ENCODE measurements around the gene TNN.

TNN gene

DNA sequence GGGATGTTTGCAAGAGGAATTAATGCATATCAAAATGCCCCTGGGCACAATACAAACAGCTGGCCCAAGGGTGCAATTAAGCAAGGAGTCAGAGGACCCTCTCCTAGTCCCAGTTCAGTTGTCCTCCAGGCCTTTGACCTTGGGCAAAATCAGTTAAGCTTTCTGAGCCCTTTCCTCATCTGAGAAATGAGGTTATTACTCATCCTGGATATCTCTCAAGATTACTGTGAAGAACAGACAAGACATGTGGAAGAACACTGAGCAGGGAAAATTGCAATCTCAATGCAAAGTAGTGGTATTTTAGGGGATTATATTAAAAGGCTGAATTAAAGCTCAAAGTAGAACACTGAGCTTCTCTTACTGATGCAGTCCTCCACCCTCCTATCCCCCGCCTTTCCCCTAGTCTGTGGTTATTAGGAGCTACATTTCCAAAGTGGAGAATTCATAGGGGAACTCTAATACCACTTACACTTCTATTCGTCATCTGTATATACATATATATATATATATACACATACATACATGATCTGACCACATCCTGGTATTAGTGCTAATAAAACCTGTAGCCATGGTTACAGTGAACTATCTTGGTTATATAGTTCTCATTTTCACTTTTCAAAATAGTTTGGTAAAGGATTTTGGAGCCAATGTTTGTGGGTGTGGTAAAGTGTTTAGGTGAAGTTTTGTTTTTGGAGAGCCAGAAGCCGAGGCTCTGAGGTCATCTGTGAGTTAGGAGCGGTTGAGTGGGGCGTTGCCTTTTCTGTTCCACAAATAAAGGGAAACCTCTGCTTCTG is 106.9 kb downstream of the TNN start:
- DNase-seq (ENCODE audit: low read depth): no peak

DNA sequence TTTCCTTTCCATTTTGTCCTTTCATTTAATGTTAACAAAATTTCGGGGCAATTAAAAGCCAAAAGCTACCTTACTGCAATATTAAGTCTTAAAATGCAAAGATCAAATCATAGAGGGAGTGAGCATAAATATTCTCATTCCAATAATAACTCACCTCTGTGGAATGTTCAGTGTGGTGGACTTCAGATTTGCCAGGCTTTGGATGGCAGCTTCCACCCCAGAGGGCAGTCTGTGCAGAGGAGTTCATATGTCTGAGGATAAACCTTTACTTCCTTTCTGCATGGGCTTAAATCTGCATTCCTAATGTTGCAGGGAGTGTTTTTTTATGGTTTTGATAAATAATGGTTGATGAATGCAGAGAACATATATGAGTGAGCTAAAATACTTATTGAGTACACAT is 108.6 kb downstream of the TNN start:
- DNase-seq (ENCODE audit: low read depth): no peak

DNA sequence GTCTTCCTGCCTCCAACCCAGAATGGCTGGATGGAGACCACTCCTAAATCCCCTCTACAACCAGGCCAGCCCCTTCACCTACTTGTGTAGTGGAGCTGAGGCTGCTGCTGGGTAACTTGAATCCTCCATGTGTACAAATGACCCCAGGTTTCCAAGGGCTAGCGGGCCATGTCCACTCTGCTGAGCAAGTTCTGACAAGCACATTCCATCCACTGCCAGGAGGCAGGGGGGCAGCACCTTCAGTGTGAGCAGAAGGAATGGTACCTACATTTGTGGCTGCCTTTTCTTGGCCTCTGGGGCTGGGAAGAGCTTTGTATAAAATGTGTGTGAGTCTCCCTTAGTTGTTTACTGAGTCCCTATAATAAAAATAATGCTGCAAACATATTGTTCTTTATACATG is 110.4 kb downstream of the TNN start:
- DNase-seq (ENCODE audit: low read depth): no peak

DNA sequence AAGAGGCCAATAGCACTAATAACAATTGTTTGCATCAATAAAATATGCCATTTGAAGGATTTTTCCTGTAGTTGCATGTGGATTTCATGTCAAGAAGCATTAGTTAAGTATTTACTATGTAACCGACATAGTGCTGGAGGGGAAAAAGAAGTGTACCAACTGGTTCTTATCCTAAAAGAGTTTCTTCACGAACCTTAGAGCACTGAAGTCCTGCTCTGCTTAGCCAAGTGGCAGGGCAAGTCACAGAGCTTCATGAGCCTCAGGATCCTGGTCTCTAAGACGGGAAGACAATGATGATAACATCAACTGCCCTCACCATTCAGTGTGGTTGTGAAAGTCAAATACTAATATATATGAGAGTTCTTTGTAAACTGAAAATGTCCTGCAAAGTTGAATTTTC is 110.8 kb downstream of the TNN start:
- no peak for DNase-seq (ENCODE audit: low read depth)

DNA sequence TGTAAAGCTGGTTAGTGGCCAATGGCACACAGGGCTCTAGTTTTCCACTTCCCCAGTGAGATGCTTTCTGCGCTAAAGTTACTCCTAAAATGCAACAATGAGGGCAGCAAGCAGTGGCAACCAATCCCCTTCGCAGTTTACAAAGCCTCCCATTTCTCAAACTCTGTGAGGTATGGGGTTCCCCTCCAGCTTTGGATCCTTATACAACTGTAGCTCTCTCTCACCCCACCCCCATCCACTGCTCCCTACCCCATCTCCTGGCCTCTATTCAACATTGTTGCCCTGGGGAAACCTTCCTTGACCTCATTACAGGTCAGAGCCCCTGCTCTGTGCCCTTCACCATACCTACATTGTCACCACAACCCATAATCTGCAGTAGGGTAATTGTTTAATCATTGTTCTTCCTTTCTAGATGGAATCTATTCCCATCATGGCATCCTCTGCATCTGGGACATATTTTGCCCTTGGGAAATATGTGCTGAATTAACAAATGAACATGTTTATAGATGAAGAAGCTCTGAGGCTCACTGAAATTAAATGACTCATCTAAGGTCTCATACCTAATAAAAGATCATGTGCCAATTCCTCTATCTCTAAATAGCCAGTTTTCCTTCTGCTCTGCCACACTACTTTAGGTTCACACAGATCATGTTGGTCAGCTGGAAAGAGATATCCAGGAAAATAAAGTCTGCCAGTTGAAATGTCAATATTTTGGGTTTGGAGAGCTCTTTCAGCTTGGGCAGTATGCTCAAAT is 112.4 kb downstream of the TNN start:
- no peak for DNase-seq (ENCODE audit: low read depth)

DNA sequence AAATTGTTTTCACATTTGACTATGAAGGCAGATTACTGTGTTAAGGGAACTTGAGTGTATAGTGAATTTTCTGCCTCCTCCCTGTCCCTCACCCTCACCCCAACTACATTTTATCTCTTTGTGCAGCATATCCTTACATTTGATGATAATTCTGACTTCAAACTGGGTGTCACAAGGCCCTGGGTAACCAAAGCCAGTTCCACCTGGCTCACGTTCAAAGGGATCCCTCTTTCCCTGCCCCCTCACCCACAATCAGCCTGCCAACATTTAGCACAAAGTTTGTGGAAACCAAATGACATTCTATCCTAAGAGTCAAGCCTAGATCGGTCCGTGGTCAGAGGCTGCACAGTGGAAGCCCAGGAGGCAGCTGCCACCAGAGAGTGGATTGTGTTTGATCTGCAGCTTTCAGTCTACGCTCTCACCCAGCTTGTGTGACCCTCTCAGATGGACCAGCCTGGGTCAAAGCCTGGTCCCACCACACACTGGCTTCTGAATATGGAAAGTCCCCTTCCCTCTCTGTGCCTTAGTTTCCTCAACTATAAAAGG is 114.6 kb downstream of the TNN start:
- no peak for DNase-seq (ENCODE audit: low read depth)

DNA sequence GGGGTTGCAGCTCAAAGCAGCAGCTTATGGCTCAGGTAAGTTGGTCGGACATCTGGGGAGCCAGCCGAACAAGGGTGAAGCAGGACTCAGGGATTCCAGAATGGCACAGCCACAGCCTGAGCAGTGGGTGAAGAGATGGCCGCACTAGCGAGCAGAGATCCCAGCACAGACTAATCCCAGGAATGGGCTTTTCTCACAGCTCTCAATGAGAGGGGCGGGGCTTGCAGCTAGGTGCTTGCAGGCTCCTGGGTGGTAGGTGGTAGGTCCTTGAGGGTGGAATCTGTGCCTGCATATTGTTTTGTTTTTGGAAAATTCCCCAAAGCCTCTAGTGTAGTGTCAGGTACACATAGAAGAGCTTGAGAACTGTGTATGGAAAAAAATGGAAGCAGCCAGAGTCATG is 116.0 kb downstream of the TNN start:
- no peak for DNase-seq (ENCODE audit: low read depth)

DNA sequence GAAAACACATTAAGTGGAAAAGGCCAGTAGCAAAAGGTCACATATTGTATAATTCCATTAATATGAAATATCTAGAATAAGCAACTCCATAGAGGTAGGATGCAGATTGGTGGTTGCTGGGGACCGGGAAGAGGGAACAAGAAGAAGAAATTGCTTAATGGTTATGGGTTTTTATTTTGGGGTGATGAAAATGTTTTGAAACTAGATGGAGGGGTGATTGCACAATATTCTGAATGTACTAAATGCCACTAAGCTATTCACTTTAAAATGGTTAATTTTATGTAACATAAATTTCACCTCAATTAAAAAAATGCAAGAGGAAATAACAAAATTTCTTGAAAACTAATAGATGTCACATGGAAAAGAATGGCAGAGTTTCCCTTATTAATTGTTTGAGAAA is 118.3 kb downstream of the TNN start:
- no peak for DNase-seq (ENCODE audit: low read depth)

DNA sequence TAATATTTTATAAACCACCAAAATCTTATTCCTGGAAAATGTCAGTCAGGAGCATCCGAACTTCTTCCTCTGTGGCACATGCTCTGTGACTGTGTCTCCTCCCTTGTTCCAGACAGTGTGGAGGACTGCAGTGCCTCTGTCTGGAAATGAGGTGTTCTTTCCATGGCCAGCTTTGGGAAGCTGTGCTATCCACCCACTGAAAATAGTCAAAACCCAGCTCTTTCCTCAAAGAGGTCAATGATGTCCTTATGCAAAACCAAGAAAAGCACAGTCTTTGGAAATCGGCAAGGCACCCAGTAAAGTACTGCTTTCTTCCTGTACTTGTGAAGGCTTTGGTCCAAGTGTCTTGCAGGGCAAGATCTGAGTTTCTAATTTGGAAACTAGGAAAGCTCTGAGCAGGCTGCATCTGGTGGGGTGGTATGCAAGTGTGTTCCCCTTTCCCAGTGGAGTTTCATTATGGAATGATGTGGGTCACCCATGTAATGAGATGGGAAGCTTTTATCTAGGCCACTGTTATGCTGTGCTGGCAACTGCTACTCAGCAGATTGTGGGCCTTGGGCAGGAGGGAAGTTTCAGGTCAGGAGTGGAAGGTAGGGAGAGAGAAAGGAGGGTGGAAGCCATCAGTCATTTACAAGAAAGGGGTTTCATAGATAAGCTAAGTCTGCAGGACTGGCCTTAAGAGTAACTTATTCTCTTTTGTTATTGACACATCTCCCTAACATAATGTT is 119.0 kb downstream of the TNN start:
- no peak for DNase-seq (ENCODE audit: low read depth)

DNA sequence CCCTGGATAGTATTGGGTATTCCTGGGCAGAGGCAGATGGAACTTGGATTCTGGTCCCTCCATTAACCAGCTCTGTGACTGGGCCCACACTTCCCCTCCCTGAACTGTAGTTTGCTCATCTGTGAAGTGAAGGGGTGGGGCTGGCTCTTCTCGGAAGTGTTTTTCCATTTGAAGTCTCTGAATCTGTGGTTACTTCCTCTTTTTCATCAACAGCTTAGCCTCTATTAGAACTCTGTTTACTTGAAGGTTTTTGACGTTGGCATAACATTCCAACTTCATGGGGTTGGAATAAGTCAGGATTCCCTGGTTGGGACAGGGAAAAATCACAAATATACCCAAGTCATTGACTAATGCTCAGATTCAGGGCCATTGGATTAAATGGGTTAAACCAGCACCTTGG is 121.3 kb downstream of the TNN start:
- no peak for DNase-seq (ENCODE audit: low read depth)

DNA sequence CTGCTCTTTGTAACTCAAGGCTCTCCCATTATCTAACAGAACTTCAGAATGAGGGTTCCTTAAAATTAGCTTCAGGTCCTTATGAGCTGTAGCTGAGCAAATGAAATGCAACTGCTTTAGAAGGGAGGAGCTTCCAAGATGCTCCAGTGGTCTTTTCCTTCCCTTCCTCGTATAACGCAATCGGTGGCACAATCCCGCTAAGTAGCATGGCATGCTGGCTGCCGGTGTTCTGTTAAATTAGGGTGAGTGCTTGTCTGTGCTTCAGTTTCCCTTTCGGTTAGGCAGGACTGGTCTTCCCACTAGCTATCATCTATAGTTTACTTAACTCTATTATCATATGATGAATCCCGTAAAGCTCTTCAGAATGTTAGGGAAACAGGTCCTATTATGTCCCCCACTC is 124.0 kb downstream of the TNN start:
- no peak for DNase-seq (ENCODE audit: low read depth)

DNA sequence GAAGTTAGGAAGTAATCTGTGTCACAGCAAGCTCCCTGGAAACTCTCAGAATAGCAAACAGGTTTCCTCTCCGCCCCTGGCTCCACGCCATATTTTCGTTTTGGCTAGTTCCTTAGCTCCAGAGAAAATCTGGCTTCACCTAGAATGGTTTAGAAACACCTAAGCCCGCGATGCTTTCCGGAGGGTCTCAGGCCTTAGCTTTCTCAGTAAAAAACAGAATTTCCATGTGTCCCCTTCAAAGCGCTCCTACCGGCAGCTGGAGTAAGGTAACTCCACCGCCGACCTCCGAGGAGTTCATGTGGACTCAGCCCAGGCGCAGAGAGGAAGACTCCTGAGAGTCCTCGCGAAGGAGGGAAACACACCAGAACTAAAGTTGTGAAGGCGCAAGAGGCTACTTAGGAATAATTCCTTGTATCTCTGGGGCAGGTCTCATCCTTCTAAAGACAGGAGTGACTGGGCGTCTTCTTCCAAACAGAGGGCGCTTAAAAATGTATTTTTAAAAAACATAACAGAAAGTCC is 124.5 kb downstream of the TNN start:
- DNase-seq (ENCODE audit: low read depth): no peak

DNA sequence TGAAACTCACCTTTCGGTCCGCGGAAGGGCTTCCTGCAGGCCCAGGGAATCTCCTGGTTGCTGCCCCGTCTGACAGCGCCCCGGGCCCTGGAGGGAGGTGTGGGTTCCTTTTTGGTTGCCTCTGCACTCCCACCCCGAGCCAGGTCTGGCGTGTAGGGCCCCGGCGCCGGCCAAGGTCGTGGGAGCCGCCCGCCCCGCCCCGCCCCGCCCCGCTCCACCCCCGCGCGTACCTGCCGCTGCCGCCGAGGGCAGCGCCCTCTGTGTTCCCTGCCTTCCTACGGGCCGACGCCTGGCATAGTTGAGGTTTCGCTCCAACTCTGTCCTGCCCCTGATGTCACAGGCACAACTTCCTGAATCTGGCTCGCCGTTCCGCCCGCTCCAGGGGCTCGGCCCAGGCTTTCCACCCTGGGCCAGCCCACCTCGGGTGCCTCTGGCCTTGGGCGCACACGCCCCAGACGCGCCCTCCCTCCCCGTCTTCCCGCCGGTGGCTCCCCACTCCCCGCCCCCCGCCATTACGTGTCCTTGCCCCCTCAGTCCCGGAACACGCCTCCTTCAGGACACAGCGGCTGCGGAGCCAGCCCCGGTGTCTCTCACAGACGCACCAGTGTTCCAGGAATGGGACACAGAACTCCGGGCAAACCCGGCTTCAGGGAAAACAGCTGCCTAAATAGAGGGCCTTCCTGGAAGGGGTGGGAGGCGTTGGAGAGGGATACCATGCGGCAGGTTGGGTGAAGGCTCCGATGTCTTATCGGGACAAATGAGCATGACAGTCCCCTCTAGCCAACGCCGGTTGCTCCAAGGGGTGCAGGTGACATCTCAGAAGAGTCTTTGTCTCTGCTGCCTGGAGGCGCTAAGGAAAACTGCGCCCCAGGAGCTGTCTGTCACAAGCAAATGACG is 125.2 kb downstream of the TNN start, which contains the start of gene KIAA0040:
KIAA0040 (minus strand) TSS at position 147 of the 897 bp plus-strand sequence. CDS start 31,763 bp downstream, outside the sequence.
- no peak for DNase-seq (ENCODE audit: low read depth)

DNA sequence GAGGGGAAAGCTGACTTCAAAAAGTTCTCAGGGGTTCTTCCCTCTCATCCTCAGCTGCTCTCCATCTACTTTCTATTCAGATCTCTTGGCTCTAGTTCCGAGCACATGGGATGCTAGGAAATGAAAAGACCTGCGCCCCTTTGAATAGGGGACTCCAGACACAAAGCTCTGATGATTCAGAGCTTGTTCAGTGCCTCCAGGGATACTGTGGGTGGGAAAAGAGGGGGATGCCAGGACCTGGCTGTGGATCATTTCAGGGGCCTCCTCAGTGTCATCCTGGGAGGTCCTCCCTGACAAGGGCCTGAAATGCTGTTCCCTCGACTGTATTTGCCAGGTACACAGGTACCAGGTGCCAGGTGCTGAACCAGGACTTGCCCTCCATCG is 125.9 kb downstream of the TNN start:
- no peak for DNase-seq (ENCODE audit: low read depth)

DNA sequence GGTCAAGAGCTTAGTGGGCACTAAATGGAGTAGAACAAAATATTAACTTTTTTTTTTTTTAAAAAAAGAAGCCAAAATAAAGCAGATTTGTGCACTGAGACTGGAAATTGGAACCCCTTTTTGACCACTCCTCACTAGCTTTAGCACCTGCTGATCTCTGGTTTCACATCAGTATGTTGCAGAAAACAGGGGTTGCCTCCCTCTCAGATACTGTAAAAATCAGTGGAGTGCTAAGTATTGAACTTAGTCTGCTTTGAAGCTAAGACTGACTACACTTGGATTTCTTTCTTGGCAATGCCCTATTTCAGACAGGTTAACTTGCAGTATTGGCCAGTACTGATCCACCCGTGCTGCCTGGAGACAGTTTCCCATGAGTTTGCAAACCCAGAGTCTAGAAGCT is 127.6 kb downstream of the TNN start:
- no peak for DNase-seq (ENCODE audit: low read depth)

DNA sequence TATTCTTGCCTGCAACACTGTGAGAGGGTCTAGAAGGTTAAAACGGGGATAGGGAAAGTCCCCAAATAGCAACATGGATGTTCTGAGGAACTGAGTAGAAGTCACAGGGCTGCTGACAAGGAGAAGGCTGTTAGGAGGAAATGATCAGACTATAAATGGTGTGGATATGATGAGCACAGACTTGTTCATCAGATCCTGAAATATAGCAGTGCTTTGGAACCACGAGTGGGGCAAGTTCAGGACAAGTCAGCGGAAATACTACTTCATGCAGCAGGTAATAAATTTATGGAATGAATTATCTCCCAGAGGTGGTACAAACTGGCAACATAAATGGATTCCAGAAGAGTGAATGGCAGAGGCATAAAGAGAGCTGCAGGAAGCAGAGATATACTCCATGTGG is 128.2 kb downstream of the TNN start:
- no peak for DNase-seq (ENCODE audit: low read depth)

DNA sequence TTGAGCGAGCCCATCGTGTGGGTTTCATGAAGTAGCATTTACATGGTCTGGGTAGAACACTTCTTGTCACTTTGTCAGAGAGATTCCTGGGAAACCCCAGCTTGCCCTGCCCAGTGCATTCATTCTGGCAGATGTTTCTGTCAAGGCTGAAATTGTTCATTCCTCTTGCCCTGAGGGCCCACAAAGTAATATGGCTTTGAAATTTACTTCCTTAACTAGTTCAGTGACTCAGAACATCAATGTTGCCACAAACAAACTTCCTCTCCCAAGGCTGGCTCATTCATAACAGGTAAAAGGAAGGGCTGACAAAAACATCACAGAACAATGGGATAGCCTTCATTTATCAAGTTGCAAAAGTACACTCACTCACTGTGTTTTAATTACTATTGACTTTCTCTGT is 129.9 kb downstream of the TNN start:
- no peak for DNase-seq (ENCODE audit: low read depth)

Measured in GM04504 (cell line).